ENCODE results near the gene SVIP.
A peak's percentile ranks its signal among the peaks of the same experiment; 100 is the strongest.

SVIP gene

DNA sequence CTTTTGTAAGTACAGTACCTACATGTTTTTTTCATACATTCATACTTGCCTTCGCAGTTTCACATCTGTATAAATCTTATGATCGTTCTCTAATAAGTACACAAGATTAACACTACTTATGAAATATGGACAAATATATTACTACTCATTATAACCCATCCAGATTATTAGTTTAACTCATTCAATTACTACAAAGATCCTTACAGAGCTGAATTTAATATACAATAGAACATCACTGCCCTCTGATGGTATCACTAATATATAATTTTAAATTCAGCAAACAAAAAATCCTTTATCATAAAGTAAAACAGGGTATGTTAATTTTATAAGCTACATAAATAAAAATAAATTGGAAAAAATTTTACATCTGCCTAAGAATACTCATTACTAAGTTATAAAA, 7.4 kb downstream of the SVIP start:
- TF ChIP-seq, protein P1, sequence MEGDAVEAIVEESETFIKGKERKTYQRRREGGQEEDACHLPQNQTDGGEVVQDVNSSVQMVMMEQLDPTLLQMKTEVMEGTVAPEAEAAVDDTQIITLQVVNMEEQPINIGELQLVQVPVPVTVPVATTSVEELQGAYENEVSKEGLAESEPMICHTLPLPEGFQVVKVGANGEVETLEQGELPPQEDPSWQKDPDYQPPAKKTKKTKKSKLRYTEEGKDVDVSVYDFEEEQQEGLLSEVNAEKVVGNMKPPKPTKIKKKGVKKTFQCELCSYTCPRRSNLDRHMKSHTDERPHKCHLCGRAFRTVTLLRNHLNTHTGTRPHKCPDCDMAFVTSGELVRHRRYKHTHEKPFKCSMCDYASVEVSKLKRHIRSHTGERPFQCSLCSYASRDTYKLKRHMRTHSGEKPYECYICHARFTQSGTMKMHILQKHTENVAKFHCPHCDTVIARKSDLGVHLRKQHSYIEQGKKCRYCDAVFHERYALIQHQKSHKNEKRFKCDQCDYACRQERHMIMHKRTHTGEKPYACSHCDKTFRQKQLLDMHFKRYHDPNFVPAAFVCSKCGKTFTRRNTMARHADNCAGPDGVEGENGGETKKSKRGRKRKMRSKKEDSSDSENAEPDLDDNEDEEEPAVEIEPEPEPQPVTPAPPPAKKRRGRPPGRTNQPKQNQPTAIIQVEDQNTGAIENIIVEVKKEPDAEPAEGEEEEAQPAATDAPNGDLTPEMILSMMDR (IDR thresholded peaks at IDR 0.05; ENCODE audit: control extremely low read depth, extremely low read depth, low read depth, missing control alignments): no peak
- DNase-seq (ENCODE audit: extremely low spot score): no peak
- POLR2A ChIA-PET: no interaction called here
- CTCF ChIA-PET: interaction anchor here (0.9 to 2.0 kb wide), 3 partner anchors 14 to 35 kb away, joined by 3 to 10 read pairs (median 7); no protein-coding TSS in a partner anchor

DNA sequence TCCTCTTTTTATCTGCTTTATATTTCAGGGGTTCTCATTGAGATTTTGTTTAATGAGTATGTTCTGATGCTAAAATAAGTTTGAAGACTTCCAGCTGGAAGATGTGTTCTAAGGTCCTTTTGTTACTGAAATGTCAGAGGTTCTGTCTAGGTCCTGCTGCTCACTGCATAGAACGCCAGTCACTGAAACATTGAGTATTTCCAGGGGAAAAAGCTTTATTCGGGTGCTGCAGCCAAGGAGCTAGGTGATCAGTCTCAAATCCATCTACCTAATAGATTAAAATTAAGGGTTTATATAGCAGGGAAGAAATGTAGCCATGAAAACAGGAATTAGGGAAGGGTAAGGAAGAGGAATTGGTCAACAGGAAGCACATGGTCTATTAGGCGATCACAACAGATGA, 19.7 kb downstream of the SVIP start:
- POLR2A ChIA-PET: no interaction called here
- CTCF ChIA-PET: interaction anchor here (0.9 to 5.6 kb wide), 5 partner anchors 10 to 110 kb away, joined by 3 to 26 read pairs (median 3); partner anchors contain the start of gene SVIP
- TF ChIP-seq, protein P1 (IDR thresholded peaks at IDR 0.05; ENCODE audit: control extremely low read depth, extremely low read depth, low read depth, missing control alignments): no peak
- no peak for DNase-seq (ENCODE audit: extremely low spot score)

DNA sequence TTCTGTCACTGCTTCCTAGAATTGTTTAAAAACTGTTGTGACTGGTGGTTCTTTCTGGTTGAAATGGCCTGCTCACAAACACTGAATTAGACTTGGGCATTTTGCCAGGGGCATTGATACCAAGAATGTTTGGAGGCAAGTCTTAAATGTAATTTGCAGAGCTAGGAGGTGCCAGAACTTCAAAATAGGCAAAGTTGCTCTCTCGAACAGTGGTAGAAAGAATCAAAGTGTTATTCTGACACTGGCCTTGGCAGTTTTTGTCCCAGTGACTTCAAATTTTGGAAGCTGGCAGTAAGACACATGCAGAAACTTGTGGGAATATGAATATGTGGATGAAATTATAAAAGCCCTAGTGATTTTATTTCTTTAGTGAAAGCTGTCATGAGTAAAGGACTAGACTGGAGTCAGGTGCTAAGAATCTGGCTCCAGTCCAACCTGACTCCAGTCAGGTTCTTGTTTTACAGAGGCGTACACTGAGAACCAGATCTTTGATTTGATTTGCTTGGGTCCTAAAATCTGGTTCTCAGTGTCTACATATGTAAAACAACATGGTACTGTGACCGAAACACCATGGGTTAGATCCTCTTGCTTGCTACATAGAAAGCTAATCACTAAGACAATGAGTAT, 20.9 kb downstream of the SVIP start:
- DNase-seq (ENCODE audit: extremely low spot score): no peak
- ChIA-PET POLR2A (interaction anchor here (0.8 kb wide), 1 partner anchor 20 kb away, joined by 6 read pairs; no protein-coding TSS in a partner anchor), CTCF (interaction anchor here (2.8 to 5.6 kb wide), 3 partner anchors 14 to 21 kb away, joined by 7 to 26 read pairs (median 22); partner anchors contain the start of gene SVIP)
- TF ChIP-seq, protein P1 (IDR thresholded peaks at IDR 0.05; ENCODE audit: control extremely low read depth, extremely low read depth, low read depth, missing control alignments): no peak

DNA sequence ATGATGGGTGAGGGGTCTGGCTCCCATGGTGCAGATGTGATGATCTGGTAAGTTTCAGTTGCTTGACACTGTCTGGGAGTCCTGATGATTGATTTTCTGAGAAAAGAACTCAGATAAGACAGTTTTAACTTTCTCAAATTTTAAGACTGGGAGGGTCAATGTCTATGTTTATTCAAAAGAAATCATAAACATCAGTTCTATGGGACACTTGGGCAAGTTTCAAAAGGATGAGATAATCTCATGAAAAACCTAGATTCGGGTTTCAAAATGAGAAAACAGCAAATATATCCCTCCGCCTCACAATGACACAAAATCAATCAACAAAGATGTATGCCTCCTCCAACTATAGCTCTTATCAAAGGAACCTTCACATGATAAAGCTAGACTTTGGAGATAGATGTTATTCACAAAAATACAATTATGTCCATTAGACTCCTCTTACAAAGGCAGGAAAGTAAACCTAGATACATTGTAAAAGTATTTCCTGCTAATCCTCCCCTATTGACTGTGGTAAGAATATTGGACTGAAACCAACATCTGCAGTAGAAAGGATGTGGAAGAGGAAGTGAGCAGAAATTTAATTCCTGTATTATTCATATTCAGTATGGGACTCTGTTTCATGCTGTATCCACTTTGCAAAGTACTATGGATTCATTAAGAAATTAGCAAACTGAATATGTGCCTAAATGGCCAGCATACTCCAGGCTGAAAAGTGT, 21.6 kb downstream of the SVIP start:
- POLR2A ChIA-PET: no interaction called here
- peak; percentile 14 for DNase-seq (ENCODE audit: extremely low spot score)
- TF ChIP-seq, protein P1 (IDR thresholded peaks at IDR 0.05; ENCODE audit: control extremely low read depth, extremely low read depth, low read depth, missing control alignments): no peak
- CTCF ChIA-PET: interaction anchor here (1.0 to 5.6 kb wide), 4 partner anchors 15 to 29 kb away, joined by 3 to 26 read pairs (median 14); partner anchors contain the start of gene SVIP

DNA sequence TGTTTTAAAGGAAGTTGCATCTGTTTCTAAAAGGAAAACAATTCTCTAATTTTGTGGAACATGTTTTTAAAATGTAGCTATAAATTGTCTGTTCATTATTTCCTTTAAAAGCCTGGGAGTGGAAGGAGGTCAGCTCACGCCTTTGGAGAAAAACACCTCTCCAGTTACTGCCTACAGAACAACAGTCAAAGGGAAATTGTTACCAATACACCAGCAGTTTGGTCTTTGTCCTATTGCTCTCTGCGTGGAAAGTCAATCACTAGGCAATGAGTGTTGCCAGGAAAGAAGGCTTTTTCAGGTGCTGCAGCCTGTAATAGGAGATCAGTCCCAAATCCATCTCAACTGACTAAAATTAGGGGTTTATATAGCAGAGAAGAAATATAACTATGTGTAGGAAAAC, 22.2 kb downstream of the SVIP start:
- TF ChIP-seq, protein P1 (IDR thresholded peaks at IDR 0.05; ENCODE audit: control extremely low read depth, extremely low read depth, low read depth, missing control alignments): no peak
- ChIA-PET POLR2A (no interaction called here), CTCF (interaction anchor here (1.0 to 5.6 kb wide), 4 partner anchors 15 to 30 kb away, joined by 3 to 26 read pairs (median 14); partner anchors contain the start of gene SVIP)
- no peak for DNase-seq (ENCODE audit: extremely low spot score)

DNA sequence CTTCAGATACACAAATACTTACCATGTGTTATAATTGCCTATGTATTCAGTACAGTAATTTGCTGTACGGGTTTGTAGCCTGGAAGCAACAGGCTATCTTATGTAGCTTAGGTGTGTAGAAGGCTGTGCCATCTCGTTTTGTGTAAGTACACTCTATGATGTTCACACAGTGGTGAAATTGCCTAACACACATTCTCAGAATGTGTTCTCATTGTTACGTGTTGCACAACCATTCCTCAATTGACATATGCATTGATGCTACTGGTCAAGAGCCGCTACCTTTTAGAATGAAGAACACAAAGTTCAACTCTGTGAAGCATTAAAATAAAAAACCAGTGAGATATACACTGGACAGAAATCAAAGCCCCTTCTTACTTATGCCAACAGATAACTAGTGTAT, 26.7 kb downstream of the SVIP start:
- DNase-seq (ENCODE audit: extremely low spot score): no peak
- TF ChIP-seq, protein P1 (IDR thresholded peaks at IDR 0.05; ENCODE audit: control extremely low read depth, extremely low read depth, low read depth, missing control alignments): no peak
- ChIA-PET CTCF (interaction anchor here (1.3 to 3.0 kb wide), 2 partner anchors 15 to 27 kb away, joined by 4 to 16 read pairs; partner anchors contain the start of gene SVIP), POLR2A (no interaction called here)

Data from GM10248 (cell line).